ENCODE data around the gene DLGAP3.
A peak's percentile ranks its signal among the peaks of the same experiment; 100 is the strongest.

DNA sequence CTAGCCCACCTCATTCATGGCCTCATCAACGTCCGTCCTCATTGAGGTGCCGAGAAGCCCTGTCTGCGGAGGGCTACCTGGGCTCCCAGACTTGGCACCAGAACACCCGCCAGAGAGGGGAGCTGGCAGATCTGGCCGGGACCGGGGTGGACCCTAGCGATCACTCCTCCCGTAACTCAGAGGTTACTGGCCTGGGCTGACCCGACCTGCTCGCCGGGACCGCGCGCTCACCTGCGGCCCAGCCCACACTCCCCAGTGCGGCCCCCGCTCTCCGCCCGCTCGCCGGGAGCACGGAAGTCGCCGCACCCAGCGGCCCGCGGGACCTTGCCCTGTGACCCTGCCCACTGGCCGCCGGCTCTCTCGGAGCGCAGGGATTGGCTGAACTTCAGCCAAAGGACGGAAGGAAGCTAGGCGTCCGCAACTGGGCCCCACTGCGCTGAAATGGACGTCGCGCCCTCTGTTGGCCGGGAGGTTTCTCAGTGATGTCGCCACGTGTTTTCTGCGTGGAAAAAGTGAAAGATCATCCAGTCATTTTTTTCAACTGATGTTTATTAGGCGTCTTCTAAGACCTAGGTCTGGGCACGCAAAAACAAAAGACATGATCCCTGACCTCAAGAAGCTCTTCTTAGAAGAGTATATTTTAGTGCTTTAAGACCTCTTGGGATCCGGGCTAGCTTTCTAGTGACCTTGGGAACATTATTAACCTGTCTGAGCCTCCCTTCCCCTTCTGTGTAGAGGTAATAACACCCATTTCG, 69.8 kb downstream of the DLGAP3 start, which contains the start of gene SMIM12:
- TF ChIP-seq, protein P1, sequence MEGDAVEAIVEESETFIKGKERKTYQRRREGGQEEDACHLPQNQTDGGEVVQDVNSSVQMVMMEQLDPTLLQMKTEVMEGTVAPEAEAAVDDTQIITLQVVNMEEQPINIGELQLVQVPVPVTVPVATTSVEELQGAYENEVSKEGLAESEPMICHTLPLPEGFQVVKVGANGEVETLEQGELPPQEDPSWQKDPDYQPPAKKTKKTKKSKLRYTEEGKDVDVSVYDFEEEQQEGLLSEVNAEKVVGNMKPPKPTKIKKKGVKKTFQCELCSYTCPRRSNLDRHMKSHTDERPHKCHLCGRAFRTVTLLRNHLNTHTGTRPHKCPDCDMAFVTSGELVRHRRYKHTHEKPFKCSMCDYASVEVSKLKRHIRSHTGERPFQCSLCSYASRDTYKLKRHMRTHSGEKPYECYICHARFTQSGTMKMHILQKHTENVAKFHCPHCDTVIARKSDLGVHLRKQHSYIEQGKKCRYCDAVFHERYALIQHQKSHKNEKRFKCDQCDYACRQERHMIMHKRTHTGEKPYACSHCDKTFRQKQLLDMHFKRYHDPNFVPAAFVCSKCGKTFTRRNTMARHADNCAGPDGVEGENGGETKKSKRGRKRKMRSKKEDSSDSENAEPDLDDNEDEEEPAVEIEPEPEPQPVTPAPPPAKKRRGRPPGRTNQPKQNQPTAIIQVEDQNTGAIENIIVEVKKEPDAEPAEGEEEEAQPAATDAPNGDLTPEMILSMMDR (CRISPR knock-in tag; IDR thresholded peaks at IDR 0.05): peak; percentile 95
- TF ChIP-seq, protein P2, sequence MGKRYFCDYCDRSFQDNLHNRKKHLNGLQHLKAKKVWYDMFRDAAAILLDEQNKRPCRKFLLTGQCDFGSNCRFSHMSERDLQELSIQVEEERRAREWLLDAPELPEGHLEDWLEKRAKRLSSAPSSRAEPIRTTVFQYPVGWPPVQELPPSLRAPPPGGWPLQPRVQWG (CRISPR knock-in tag; IDR thresholded peaks at IDR 0.05; ENCODE audit: borderline replicate concordance, low read depth): no peak
- no peak for TF ChIP-seq JUND (CRISPR knock-in tag; IDR thresholded peaks at IDR 0.05)
- no peak; the same call in none of the 2 replicates for TF ChIP-seq RXRA (CRISPR knock-in tag; IDR thresholded peaks at IDR 0.05)

All from HepG2 (cell line).